Panc1 (cell line): ENCODE measurements around the gene NQO1.

Experiments
- CTCF ChIP-seq: fragments of 450-650 bp; IDR thresholded peaks from 2 replicates; pipeline ENCODE4 v1.5.1; 2017; ENCODE audit warnings: mild to moderate bottlenecking
- POLR2AphosphoS5 ChIP-seq: IDR thresholded peaks from 2 replicates; pipeline ENCODE4 v1.6.1; 2012; ENCODE audit warnings: mild to moderate bottlenecking, low read depth, low read length, moderate library complexity
- SIN3A ChIP-seq: IDR thresholded peaks from 2 replicates; pipeline ENCODE4 v1.6.1; 2012; ENCODE audit warnings: low read depth, mild to moderate bottlenecking, low read length, moderate library complexity, borderline replicate concordance; ENCODE audit not compliant: insufficient read depth
- TCF7L2 ChIP-seq: IDR thresholded peaks from 2 replicates; pipeline ENCODE4 v1.6.1; 2011; ENCODE audit warnings: mild to moderate bottlenecking, low read depth, low read length, inconsistent platforms
- TF ChIP-seq, protein P1 (sequence below), 2 experiments: IDR thresholded peaks; 2 replicates each; pipeline ENCODE4 v1.6.1; 2011 to 2012; ENCODE audit warnings: low read depth in 2 of 2, control low read depth in 1 of 2, low read length in 1 of 2, mild to moderate bottlenecking in 1 of 2, moderate library complexity in 1 of 2; ENCODE audit not compliant: insufficient read depth in 1 of 2

DNA sequence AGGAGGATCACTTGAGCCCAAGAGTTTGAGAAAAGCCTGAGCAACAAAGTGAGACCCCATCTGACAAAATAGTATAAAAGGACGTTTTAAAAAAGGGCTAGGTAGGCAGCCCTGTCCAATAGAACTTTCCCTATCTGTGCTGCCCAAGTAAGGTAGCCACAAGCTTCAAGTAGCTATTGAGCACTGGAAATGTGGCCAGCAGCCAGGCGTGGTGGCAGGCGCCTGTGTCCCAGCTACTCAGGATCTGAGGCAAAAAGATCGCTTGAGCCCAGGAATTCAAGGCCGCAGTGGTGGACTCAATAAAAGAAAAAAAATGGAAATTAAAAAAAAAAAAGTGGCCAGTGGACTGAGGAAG lies 1.5 kb upstream of the NQO1 start:
- TF ChIP-seq POLR2AphosphoS5 (no peak), CTCF (no peak), SIN3A (no peak), TCF7L2 (no peak)
- TF ChIP-seq, protein P1, sequence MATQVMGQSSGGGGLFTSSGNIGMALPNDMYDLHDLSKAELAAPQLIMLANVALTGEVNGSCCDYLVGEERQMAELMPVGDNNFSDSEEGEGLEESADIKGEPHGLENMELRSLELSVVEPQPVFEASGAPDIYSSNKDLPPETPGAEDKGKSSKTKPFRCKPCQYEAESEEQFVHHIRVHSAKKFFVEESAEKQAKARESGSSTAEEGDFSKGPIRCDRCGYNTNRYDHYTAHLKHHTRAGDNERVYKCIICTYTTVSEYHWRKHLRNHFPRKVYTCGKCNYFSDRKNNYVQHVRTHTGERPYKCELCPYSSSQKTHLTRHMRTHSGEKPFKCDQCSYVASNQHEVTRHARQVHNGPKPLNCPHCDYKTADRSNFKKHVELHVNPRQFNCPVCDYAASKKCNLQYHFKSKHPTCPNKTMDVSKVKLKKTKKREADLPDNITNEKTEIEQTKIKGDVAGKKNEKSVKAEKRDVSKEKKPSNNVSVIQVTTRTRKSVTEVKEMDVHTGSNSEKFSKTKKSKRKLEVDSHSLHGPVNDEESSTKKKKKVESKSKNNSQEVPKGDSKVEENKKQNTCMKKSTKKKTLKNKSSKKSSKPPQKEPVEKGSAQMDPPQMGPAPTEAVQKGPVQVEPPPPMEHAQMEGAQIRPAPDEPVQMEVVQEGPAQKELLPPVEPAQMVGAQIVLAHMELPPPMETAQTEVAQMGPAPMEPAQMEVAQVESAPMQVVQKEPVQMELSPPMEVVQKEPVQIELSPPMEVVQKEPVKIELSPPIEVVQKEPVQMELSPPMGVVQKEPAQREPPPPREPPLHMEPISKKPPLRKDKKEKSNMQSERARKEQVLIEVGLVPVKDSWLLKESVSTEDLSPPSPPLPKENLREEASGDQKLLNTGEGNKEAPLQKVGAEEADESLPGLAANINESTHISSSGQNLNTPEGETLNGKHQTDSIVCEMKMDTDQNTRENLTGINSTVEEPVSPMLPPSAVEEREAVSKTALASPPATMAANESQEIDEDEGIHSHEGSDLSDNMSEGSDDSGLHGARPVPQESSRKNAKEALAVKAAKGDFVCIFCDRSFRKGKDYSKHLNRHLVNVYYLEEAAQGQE (IDR thresholded peaks at IDR 0.05; ENCODE audit: insufficient read depth in 1 of 2, low read depth in 2 of 2, low read length in 1 of 2) = no peak
